ENCODE results near the gene WAPL. TPM values are rescaled to one million over a fixed set of nuclear protein-coding genes. Genes with fewer than 3 reads are reported as not detected.

The WAPL gene
- total RNA-seq, 1 donor from 2014 or later: 47.9 TPM

GRCh38 chr10:86401588-86402282 is 119.9 kb downstream of the WAPL start:
- H3K9me3 Mint-ChIP-seq (ENCODE audit: low read depth): peaks cover 4% of the 10 kb centered on the region
- DNase-seq (ENCODE audit: low spot score, unreplicated experiment): no peak
- no peaks in the 10 kb centered on the region for H3K36me3 Mint-ChIP-seq (ENCODE audit: insufficient read depth)
- TF ChIP-seq, protein P1, sequence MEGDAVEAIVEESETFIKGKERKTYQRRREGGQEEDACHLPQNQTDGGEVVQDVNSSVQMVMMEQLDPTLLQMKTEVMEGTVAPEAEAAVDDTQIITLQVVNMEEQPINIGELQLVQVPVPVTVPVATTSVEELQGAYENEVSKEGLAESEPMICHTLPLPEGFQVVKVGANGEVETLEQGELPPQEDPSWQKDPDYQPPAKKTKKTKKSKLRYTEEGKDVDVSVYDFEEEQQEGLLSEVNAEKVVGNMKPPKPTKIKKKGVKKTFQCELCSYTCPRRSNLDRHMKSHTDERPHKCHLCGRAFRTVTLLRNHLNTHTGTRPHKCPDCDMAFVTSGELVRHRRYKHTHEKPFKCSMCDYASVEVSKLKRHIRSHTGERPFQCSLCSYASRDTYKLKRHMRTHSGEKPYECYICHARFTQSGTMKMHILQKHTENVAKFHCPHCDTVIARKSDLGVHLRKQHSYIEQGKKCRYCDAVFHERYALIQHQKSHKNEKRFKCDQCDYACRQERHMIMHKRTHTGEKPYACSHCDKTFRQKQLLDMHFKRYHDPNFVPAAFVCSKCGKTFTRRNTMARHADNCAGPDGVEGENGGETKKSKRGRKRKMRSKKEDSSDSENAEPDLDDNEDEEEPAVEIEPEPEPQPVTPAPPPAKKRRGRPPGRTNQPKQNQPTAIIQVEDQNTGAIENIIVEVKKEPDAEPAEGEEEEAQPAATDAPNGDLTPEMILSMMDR (IDR thresholded peaks at IDR 0.05; ENCODE audit: unreplicated experiment): no peak
- H3K27ac Mint-ChIP-seq: no peak overlapping the region
- peak overlapping the region; percentile 61 for H3K4me3 Mint-ChIP-seq (ENCODE audit: low read depth)
- peaks cover 51% of the 10 kb centered on the region for H3K27me3 Mint-ChIP-seq
- peaks cover 8% of the 10 kb centered on the region for H3K4me1 Mint-ChIP-seq (ENCODE audit: low read depth)

DNA sequence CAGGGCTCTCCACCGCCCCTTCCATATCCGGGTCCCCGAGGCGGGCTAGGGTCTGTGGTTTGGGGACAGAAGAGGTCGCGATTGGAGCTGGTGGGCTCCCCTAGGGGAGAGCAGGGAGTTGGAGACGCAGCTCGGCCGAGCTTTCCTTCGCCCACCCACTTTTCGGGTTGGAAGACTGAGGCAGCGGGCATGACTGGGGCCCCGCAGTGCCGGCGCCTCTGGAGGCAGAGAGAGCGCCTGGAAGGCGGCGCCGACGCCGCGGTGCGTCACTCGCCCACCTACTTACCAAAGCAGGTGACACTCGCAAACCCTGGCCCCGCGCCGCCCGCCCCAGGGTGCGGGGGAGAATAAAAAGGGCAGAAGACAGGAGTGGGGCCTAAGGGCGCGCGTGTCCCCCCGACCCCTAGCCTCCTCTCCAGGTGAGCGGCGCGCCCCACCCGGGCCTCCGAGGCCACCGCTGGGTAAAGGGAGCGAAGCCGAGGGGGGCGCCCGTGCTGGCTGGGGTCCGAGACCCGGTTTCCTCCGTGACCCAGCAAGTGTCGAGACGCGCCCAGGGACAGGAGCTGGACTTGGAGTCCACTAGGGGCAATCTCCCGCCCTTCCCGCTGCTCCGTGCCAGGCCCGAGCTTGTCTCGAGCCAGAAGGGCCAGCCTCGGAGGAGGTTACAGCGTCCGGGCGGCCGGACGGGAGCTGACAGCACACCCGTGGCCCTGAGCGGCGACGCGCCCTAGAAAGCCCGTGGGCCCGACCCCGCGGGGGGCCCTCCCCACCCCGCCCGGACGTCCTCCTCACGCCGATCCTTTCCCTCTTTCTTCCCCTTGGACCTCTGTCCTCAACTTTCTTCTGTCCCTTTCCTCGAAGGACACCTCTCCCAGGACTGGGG is 120.6 kb downstream of the WAPL start:
- Mint-ChIP-seq H3K36me3 (ENCODE audit: insufficient read depth) (no peaks in the 10 kb centered on the region), H3K9me3 (ENCODE audit: low read depth) (peaks cover 4% of the 10 kb centered on the region), H3K27me3 (peaks cover 58% of the 10 kb centered on the region), H3K4me1 (ENCODE audit: low read depth) (peaks cover 8% of the 10 kb centered on the region), H3K27ac (peak overlapping the region; percentile 56), H3K4me3 (ENCODE audit: low read depth) (peak overlapping the region; percentile 72)
- TF ChIP-seq, protein P1 (IDR thresholded peaks at IDR 0.05; ENCODE audit: unreplicated experiment): peak; percentile 43
- DNase-seq (ENCODE audit: low spot score, unreplicated experiment): peak; percentile 37

DNA sequence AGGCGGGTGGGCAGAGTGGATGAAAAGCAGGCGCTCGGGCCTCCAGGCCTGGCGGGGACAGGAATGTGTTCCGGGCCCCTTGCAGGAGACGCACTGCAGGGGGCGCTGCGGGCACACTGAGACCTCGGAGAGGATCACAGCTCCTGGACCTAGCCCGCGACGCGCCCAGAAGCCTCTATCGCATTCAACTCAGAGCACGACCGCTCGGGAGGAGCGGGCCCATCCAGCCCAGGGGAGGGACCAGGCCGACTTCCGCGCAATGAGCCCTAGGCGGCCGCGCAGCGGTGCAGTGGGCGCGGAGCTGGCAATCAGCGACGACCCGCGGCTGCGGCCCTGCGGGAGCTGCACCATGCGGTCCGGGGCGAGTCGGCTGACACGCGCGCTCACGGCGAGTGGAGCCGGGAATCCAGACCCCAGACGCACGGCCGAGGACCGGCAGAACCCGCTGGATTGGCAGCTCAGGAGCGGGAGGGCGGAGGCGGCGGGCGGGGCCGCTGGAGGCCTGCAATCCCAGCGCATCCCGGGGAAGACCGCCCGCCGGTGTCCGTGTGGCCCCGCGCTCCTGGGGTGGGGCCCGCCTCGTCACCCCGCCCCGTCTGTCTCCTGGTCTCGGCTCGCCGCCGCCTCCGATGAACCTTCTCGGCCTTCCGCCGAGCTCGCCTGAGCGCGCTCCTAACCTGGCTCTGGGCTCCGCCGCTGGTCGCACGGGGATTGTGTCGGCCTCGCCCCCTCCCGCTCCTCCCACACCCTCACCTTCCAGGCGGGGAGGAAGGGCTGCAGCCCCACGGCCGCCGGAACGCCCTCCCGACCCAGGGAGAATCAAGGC is 121.5 kb downstream of the WAPL start:
- Mint-ChIP-seq H3K36me3 (ENCODE audit: insufficient read depth) (no peaks in the 10 kb centered on the region), H3K9me3 (ENCODE audit: low read depth) (no peaks in the 10 kb centered on the region), H3K4me3 (ENCODE audit: low read depth) (peak overlapping the region; percentile 72), H3K27me3 (peaks cover 57% of the 10 kb centered on the region), H3K4me1 (ENCODE audit: low read depth) (peaks cover 8% of the 10 kb centered on the region), H3K27ac (peak overlapping the region; percentile 56)
- DNase-seq (ENCODE audit: low spot score, unreplicated experiment): peak; percentile 96
- TF ChIP-seq, protein P1 (IDR thresholded peaks at IDR 0.05; ENCODE audit: unreplicated experiment): peak; percentile 97

DNA sequence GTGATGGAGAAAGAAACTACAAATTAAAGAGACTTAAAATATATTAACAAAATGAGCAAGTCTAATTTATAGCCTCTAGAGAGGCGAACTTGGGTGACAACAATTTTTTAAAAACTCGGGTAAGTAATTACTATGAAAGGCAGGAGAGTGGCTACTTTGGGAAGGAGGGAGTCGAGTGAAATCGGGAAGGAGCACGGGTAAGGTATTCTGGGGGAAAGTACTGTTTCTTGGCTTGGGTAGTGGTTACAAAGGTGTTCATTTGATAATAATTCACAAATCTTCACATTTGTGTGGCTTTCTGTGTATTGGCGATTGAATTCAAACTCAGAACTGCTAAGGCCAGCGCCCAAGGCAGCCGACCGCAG is 122.1 kb downstream of the WAPL start:
- peaks cover 57% of the 10 kb centered on the region for H3K27me3 Mint-ChIP-seq

More for the DNA sequence above, 122.1 kb downstream of the WAPL start:
- peak overlapping the region; percentile 72 for H3K4me3 Mint-ChIP-seq (ENCODE audit: low read depth)
- H3K27ac Mint-ChIP-seq: no peak overlapping the region
- DNase-seq (ENCODE audit: low spot score, unreplicated experiment): no peak
- no peaks in the 10 kb centered on the region for H3K9me3 Mint-ChIP-seq (ENCODE audit: low read depth)
- TF ChIP-seq, protein P1 (IDR thresholded peaks at IDR 0.05; ENCODE audit: unreplicated experiment): no peak
- peaks cover 8% of the 10 kb centered on the region for H3K4me1 Mint-ChIP-seq (ENCODE audit: low read depth)
- H3K36me3 Mint-ChIP-seq (ENCODE audit: insufficient read depth): no peaks in the 10 kb centered on the region
